GM21526 (cell line): ENCODE data around the gene CYP2W1.
A peak's percentile ranks its signal among the peaks of the same experiment; 100 is the strongest.

Experiments used
- ATAC-seq: cut with Tn5 transposase; IDR thresholded peaks from one replicate; pipeline ENCODE4 v1.9.1; 2021; ENCODE audit warnings: moderate library complexity; ENCODE audit not compliant: unreplicated experiment, low FRiP score

CYP2W1 gene

DNA sequence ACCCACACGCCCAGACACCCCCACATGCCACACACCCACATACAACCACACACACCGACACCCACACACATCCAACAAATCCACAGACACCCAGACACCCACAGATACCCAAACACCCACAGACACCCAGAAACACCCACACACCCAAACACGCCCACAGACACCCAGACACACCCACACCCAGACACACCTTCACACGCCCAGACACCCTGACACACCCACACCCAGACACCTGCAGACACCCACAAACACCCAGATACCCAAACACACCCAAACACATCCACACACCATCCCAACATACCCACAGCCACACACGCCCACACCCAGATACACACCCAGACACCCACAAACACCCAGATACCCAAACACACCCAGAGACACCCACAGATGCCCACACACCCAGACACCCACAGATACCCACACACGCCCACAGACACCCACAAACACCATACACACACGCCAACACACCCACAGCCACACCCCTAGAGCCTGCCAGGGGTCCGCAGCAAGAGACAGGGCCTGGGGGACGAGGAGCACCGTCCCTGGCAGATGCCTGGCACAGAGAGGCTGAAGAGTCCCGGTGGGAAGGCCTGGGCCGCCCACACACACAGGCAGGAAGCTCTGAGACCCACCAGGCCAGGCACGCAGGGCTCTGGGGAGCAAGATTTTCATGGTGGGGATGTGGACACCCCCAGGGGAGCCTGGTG is 28.5 kb downstream of the CYP2W1 start:
- ATAC-seq = no peak

DNA sequence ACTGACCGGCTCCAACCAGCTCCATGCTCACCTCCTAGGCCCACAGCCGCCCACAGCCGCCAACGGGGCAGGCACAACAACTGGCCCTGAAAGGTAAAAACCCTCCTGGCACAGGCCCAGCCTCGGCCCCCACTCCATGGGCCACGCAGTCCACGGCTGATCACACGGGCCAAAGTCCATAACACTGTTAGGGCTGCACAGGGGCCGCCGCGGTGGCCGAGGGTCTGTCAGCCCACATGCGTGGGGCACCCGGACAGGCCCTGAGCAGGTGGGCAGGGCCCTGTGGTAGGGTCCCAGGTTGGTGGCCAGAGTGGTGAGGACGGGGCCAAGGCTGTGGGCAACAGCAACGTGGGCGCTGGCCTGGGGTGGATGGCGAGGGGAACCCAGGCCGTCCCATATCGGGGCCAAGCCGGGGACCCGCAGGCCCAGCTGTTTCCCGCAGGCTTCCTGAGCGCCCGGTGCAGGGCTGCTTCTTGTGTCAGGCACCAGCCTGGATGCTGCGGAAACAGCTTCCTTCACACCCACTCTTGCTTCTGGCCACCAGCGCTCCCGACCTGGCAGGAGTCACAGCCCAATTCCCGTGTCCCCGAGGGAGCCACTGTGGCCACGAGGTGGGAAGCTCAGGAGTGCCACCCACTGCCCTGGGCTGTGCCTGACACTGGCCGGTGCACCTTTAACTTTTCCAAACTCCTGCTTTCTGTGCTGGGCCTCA is 29.2 kb downstream of the CYP2W1 start:
- ATAC-seq = no peak

DNA sequence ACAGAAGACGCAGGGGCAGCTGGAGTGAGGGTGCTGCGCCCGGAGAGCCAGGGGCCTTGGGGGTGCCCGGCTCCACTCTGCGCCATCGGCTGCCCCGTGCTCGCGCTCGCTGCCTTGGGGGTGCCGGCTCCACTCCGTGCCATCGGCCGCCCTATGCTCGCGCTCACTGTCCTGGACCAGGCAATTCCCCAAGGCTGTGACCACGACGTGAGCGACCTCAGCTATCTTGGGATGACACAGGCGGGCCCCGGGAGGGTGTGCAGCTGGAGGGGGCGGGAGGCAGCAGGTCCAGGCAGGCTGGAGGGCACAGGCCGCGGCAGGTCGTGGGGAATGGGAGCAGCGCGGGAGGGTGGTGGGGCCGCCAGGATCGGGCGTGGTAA is 29.7 kb downstream of the CYP2W1 start:
- no peak for ATAC-seq

DNA sequence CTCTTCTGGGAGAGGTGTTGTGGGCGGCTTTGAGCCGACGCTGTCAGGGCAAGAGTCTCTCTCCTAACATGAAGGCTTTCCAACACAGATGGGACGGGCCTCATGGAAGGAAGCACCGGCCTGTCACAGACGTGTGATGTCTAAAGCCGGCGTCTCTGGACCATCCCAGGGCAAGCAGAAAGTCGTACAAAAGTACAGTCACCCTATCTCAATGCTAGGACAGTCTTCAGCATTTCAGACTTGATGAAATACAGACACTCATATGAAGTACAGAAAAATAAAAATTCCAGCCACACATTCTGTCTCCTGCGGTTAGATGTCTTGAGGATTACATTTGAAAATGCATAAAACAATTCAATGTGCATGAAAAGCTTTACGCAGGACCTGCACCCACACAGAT is 30.6 kb downstream of the CYP2W1 start:
- no peak for ATAC-seq

DNA sequence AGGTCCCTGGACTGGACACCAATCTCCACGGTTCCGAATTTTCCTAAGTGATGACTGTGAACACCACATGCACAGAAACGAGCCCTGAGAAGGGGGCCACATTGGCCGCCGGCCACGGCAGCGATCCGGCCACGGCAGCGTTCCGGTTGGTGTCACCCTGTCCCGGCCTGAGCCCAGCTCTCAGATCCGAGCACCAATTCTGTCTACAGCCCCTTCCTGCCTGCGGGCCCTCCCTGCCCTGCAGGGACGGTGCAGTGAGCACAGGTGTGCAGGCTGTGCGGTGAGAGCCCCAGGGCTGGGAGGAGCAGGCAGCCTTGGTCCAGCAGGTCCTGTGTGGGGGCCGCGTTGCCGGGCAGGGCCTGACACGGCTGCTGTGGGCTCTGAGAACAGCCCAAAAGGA is 31.7 kb downstream of the CYP2W1 start:
- ATAC-seq = no peak

DNA sequence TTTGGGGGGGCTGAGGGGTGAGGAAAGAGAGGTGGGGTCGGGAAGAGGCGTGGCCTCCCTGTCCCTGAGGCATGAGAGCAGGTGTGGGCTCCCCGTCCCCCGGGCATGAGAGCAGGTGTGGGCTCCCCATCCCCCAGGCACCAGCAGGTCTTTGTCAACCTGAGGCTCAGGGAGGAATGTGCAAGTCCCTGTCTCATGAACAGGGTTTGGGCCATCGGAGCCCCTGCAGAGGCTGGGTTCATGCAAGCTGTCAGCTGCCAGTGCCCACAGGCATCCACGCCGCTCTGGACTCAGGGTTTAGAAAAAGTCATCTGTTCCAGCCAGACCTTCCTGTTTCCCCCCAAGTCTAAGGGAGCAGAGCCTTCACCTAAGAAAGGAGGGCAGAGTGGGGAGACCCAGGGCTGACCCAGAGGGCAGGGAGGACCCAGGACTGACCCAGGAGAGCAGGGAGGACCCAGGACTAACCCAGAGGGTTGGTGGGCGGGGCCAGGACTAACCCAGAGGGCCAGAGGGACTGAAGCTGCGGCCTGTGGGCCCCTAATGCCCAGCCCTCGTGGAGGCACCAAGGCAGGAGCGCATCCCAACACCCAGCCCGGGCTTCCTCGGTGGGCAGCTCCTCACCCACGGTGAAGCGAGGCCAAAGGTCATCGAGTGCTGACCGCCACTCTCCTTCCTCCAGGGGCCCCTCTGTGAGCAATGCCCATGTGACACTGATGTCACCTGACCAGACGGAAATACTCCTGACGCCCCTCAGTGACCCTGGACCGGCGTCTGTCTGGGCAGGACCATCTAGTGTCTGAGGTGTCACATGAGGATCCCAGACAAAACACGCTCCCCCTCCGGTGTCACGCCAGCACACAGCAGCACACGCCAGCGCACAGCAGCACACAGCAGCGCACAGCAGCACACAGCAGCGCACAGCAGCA is 32.5 kb downstream of the CYP2W1 start:
- no peak for ATAC-seq

DNA sequence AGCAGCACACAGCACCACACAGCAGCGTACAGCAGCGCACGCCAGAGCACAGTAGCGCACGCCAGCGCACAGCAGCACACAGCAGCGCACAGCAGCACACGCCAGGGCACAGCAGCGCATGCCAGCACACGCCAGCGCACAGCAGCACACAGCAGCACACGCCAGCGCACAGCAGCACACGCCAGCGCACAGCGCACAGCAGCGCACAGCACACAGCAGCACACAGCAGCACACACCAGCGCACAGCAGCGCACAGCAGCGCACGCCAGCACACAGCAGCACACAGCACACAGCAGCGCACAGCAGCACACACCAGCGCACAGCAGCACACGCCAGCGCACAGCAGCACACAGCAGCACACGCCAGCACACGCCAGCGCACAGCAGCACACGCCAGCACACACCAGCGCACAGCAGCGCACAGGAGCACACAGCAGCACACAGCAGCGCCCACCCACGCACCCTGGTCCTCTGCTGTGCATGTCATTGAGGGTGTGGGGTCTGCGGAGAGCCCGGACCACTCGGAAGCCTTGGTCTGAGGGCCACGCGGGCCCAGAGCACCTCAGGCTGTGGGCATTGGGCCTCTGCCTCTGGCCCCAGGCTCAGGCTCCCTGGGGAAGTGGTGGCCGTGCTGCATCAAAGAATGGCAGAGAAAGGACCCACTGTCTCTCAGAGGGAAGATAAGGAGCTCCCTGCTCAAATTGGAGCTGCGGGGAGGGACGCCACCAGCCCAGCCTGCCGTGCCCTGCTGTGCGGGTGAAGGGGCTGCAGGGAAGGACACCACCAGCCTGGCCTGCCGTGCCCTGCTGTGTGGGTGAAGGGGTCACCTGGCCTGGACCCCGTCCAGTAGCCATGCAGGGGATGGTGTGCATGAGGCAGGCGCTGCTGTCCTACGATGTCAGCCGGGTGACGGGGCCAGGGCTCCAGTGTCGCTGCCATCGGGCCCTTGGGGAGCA is 33.9 kb downstream of the CYP2W1 start:
- ATAC-seq = no peak

DNA sequence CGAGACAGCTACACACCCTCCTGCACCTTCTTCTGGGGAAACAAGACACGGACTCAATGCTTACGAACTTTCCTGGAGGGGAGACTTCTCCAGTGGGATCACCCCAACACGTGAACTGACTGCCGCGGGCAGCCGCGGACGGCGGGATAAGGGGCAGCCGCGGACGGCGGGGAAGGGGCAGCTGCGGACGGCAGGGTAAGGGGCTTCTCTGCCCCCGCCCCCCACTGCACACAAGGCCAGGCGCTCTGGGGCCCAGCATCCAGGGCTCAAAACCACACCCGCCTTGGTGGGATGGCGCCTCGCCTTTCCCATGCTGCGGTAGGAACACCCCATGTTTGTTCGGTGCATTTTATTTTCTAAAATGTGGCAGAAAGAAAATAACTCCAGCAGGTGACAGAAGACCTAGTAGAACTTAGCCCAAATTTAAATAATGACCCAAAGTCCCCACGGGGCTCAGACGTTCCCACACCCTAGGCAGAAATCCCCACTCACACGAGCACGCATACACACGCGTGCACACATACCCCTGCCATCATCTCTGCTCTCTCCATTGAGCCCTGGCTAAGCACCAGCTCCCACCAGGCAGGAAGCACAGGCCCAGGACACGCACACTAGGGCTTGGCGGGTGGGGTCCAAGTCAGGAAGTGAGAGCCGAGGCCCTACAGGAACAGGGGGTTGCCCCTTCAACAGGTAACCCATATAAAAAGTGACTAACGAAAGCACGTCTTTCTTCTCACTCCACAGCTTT is 34.8 kb downstream of the CYP2W1 start:
- no peak for ATAC-seq

DNA sequence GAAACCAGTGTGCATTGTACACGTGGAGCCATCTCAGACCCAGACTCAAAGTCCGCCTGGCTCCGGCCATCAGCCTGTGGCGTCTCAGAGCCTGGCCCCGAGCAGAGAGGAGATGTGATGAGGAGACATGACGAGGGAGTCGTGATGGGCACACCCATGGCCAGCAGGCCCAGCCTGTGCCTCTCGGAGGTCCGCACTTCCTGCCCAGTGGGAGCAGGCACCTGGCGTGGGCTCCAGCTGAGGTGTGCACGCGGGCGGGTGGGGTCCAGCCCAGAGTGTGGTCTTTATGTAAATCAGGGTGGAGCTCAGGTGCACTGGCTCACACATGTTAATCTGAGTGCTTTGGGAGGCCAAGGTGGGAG is 35.3 kb downstream of the CYP2W1 start:
- ATAC-seq = no peak

DNA sequence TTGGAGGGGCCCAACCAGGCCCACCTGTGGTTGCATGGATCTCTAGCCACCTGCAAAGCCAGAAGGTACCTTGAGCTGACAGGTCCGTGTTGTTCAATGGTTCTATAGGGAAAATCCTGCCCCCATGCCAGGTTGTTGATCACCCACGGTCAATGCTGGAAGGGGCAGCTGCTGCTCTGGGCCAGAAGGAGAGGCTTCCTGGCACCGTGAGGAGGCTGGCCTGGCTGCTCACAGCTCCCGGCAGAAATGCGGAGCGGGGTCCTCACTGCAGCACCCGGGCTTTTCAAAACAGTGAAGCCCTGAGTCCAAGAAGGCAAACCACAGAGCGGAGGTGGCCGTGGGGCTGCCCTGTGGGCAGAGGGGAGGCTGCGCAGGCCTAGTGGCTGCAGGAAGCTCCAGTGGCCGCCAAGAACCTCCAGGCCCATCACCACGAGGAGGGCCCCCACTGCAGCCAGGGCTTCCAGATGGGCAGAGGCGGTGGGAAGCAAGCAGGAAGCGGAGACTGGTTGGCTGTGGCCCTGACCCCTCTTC is 36.3 kb downstream of the CYP2W1 start:
- no peak for ATAC-seq

DNA sequence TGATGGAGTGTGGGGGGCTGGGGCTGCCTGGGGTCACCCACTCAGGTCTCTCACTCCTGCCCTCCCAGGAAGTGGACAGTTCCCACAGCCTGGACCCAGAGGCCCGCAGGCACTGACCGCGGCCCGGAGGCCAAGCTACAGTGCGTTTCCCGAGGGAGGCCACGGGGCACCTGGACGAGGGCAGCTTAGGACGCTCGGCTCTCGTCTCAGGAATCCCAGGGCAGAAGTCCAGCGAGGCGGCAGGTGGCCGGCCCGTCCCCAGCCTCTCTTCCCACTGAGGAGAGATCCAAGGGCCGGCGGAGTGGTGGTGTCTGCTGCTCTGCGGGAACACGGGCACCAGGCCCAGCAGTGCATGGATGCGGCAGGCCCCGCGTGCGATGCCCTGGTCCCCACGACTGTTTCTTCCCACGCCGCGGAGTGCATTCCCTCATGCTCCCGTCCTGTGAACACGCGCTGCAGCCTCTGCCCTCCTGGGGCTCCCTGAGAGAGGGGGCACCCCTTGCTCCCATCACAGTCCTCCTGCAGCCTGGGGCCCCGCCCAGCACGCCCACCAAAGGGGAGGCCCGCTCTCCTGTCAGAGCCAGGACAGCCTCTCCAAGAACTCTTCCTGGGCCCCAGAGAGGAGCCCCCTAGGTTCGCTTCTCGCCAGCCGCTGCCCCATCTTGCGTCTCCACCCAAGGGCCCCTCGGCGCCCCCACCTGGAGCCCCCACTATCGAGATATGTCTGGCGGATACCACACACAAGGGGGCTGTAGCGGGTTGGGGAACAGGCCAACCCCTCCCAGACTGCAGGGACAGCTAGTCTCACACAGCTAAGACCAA is 37.0 kb downstream of the CYP2W1 start:
- ATAC-seq = no peak

DNA sequence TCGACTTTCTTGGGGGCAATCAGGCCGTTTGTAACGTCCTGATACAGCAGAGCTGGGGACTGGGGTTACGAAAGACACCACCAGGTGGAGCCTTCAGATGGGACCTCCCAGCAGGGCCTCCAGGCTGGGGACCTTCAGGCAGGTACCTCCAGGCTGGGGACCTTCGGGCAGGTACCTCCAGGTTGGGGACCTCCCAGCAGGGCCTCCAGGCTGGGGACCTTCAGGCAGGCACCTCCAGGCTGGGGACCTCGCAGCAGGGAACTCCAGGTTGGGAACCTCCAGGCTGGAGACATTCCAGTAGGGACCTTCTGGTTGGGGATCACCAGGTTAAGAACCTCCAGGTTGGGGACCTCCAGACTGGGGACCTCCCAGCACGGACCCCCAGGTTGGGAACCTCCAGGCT is 37.9 kb downstream of the CYP2W1 start:
- ATAC-seq = no peak

DNA sequence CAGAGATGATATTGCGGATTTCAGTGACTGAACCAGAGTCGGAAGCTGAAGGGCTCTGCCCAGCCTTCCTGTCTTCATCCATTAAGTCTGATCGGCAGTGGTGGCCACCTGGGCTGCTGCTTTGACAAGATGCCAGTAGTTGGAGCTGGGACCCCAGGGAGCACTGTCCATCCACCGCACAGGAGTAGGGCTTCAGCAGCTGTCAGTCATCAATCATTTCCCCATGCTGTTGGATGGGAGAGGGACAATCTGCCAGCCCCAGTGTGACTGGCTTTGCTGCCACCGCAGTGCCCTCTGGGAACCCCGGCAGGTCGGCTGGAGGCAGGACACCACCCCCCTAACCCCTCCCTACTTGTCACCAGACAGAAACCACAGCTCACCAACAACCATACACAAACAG is 38.4 kb downstream of the CYP2W1 start:
- ATAC-seq = no peak

DNA sequence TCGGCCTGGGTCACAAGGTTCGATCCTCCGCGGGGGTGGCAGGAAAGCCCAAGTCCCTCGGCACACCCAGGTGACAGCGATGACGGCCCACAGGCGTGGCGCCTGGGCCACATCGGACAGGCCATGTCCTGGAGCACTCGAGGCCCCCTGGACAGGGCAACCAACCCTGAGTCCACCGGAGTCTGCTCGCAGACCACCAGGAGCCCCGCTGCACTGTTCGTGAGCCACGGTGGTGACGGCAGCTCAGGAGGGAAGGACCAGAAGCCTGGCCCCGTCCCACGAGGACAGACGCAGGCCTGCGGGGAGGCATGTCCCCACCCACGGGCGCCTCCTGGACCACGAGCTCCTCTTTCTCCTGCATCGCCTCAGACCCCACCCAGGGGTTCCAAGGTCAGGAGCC is 39.0 kb downstream of the CYP2W1 start:
- no peak for ATAC-seq

DNA sequence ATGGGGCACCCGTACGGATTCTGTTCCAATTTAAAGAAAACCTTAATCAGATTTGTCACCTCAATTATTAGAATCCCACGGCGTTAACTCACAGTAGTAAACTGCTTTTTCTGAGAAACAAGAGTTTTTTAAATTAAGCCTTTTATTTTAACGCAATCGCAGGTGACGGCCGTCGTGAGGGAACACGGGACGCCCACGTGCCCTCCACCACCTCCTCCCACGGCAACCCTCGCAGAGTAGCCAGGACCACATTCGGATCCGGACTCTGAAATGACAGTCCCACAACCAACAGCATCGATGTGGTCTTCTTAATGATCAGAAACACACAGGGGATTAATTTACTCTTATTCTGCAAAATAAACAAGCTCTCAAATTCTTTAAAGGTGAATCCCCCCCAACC is 39.4 kb downstream of the CYP2W1 start:
- no peak for ATAC-seq

DNA sequence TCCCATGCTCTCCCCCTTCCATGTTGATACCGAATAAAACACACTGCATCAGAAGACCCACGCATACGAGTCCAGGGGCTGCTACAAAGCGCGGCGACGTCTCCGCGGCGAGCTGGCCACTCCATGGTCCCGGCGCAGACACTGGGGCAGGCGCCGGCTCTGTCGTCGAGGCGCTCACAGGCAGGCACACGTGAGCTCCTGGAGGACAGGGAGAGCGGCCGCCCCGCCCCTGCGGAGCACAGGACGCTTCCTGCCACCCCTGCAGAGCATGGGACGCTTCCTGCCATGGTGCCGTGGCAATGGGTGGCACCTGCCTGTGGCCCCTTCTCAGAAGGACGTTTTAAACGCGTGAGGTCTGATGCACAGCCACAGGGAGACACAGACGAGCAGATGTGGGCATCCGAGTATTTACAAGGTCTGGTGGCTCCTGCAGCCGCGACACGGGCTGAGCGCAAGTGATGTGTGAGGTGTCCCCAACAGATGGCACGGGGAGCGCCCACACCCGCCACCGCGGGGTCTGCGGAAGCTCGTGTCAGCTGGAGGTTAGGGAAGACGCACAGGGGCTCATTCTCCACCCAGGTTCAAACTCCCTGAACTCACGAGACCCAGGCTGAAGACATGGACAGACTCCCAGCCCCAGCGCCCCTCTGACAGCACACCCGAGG is 40.0 kb downstream of the CYP2W1 start:
- no peak for ATAC-seq

DNA sequence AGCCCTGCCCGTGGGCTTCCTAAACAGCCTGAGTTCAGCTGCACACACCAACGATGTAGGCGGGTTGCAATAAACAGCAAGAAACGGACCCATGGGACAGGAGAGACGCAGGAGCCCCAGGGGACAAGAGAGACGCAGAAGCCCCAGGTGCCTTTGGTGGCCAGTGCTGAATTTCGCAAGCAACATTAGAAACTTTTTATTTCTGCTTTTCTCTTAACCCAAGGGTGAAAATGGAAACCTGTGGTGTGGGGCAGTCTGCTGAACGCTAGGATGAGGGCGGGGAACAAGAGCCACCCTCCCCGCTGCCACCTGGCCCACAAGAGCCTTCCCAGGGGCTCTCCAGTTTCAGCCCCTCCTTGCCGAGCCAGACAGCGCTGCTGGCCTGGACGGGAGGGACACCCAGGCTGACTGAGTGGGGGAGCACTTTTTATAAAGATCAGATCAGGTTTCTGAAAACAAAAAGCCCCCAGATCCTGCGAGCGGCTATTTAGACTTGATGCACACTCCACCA is 41.4 kb downstream of the CYP2W1 start:
- peak; percentile 55 for ATAC-seq
